IMR-90 (cell line): ENCODE measurements around the gene UROD.

Experiments
- BHLHE40 ChIP-seq: fragments of 150-350 bp; IDR thresholded peaks from 2 replicates; pipeline ENCODE4 v1.6.1; 2016; ENCODE audit warnings: mild to moderate bottlenecking, low read depth, low read length
- CEBPB ChIP-seq: IDR thresholded peaks from 2 replicates; pipeline ENCODE4 v1.6.1; 2012; ENCODE audit warnings: low read depth, low read length, improper control_type of control experiment
- CTCF ChIP-seq: conservative IDR thresholded peaks from 2 replicates; pipeline ENCODE4 v1.5.1; 2012; ENCODE audit warnings: mild to moderate bottlenecking, low read depth, low read length, improper control_type of control experiment
- FOS ChIP-seq: fragments of 150-350 bp; IDR thresholded peaks from 2 replicates; pipeline ENCODE4 v1.6.1; 2016; ENCODE audit warnings: low read depth, low read length
- MXI1 ChIP-seq: IDR thresholded peaks from 2 replicates; pipeline ENCODE4 v1.6.1; 2012; ENCODE audit warnings: low read depth, mild to moderate bottlenecking, low read length, moderate library complexity, borderline replicate concordance
- POLR2A ChIP-seq: IDR thresholded peaks from 2 replicates; pipeline ENCODE4 v1.6.1; 2012; ENCODE audit warnings: mild to moderate bottlenecking, low read depth, low read length
- RAD21 ChIP-seq: IDR thresholded peaks from 2 replicates; pipeline ENCODE4 v1.6.1; 2012; ENCODE audit warnings: low read length, improper control_type of control experiment
- RCOR1 ChIP-seq: IDR thresholded peaks from 2 replicates; pipeline ENCODE4 v1.6.1; 2012; ENCODE audit warnings: mild to moderate bottlenecking, low read length, improper control_type of control experiment; ENCODE audit not compliant: insufficient replicate concordance

- TF ChIP-seq CTCF (no peak), RCOR1 (no peak), POLR2A (no peak), RAD21 (no peak), BHLHE40 (no peak), CEBPB (no peak), FOS (no peak), MXI1 (no peak)
These were observed 47.8 kb downstream of the UROD start for GRCh38 chr1:45059829-45060228.
